Endodermal cell (in vitro differentiated cells): ENCODE data around the gene BTBD19. TPM values are rescaled to one million over a fixed set of nuclear protein-coding genes. Genes with fewer than 3 reads are reported as not detected.
A peak's percentile ranks its signal among the peaks of the same experiment; 100 is the strongest.

Source experiments
- DNase-seq: peaks from one replicate; pipeline ENCODE4 v3.0.0-alpha.2; 2017
- H3K27ac ChIP-seq: 2 replicates; pipeline ENCODE4 v1.5.1; 2013; ENCODE audit warnings: mild to moderate bottlenecking, low read depth, low read length, moderate library complexity
- H3K27me3 ChIP-seq: 2 replicates; pipeline ENCODE4 v1.6.1; 2013; ENCODE audit warnings: mild to moderate bottlenecking, low read length, moderate library complexity; ENCODE audit not compliant: insufficient read depth, control insufficient read depth, poor library complexity, severe bottlenecking
- H3K36me3 ChIP-seq: 2 replicates; pipeline ENCODE4 v1.7.0; 2013; ENCODE audit warnings: mild to moderate bottlenecking, low read length, moderate library complexity; ENCODE audit not compliant: control insufficient read depth, insufficient read depth
- H3K4me1 ChIP-seq: one replicate; pipeline ENCODE4 v1.7.0; 2013; ENCODE audit warnings: low read length; ENCODE audit not compliant: control insufficient read depth, insufficient read depth
- H3K4me3 ChIP-seq: 2 replicates; pipeline ENCODE4 v1.5.1; 2013; ENCODE audit warnings: mild to moderate bottlenecking, low read length, moderate library complexity
- H3K9ac ChIP-seq: 2 replicates; pipeline ENCODE4 v1.6.1; 2013; ENCODE audit warnings: mild to moderate bottlenecking, low read length, moderate library complexity; ENCODE audit not compliant: poor library complexity, severe bottlenecking; ENCODE audit errors: extremely low read depth
- H3K9me3 ChIP-seq: 2 replicates; pipeline ENCODE4 v1.6.1; 2013; ENCODE audit warnings: mild to moderate bottlenecking, low read length, moderate library complexity; ENCODE audit not compliant: control insufficient read depth
- H3K27ac Mint-ChIP-seq: 2 replicates; pipeline ENCODE4 v1.8.0; 2020; ENCODE audit warnings: mixed read lengths
- H3K27me3 Mint-ChIP-seq: 2 replicates; pipeline ENCODE4 v1.8.0; 2021; ENCODE audit warnings: mild to moderate bottlenecking, mixed read lengths; ENCODE audit not compliant: insufficient read depth
- H3K36me3 Mint-ChIP-seq: 2 replicates; pipeline ENCODE4 v1.8.0; 2020; ENCODE audit warnings: low read depth, mixed read lengths
- H3K4me1 Mint-ChIP-seq: 2 replicates; pipeline ENCODE4 v1.8.0; 2020; ENCODE audit warnings: mixed read lengths
- H3K4me3 Mint-ChIP-seq: 2 replicates; pipeline ENCODE4 v1.8.0; 2020; ENCODE audit warnings: mild to moderate bottlenecking, moderate library complexity, mixed read lengths
- H3K9me3 Mint-ChIP-seq: 2 replicates; pipeline ENCODE4 v1.8.0; 2020; ENCODE audit warnings: mild to moderate bottlenecking, mixed read lengths
- CTCF ChIP-seq: fragments of 200-600 bp; sonication (generic); conservative IDR thresholded peaks from 2 replicates; pipeline ENCODE4 v1.5.0; 2021; ENCODE audit warnings: antibody characterized with exemption, mild to moderate bottlenecking
- WGBS, 2 experiments: methylation state at CpG; one replicate each; pipeline versions ENCODE4 v1.1.5 to v1.1.7; 2013; ENCODE audit warnings: missing lambda C conversion rate in 2 of 2, mixed read lengths in 1 of 2; ENCODE audit not compliant: insufficient coverage in 1 of 2, insufficient read length in 1 of 2; 5-methylcytosine and 5-hydroxymethylcytosine counted together
- total RNA-seq, 2 donors: library from RNA; stranded (reverse); fragmentation: NEBNext Ultra II Directional in 1 of 2; extraction: Animal tissue kit (Norgen Biotek cat#: 25700) in 1 of 2; gene quantifications; 2 replicates in 1 of 2; 3 replicates in 1 of 2; pipeline ENCODE4 v1.2.1, GENCODE V29; 2021

The BTBD19 gene
- total RNA-seq, 2 donors from 2014 or later, result 7.4 to 7.9 TPM

GRCh38 chr1:44807364-44808062, 810 bp upstream of the BTBD19 start:
- peak; percentile 98 for DNase-seq
- no peaks in the 10 kb centered on the region for H3K9me3 Mint-ChIP-seq
- Histone ChIP-seq H3K9ac (peak overlapping the region; percentile 59), H3K27ac (peak overlapping the region; percentile 87), H3K4me1 (peaks cover 35% of the 10 kb centered on the region), H3K9me3 (no peaks in the 10 kb centered on the region), H3K27me3 (no peaks in the 10 kb centered on the region), H3K4me3 (no peak overlapping the region), H3K36me3 (peaks cover 27% of the 10 kb centered on the region)
- H3K27me3 Mint-ChIP-seq, result peaks cover 5% of the 10 kb centered on the region
- peak overlapping the region; percentile 51 for H3K4me3 Mint-ChIP-seq
- WGBS, 2 experiments, result 38 to 58% methylated on average over 8 to 16 of the region's 16 CpGs
- peaks cover 9% of the 10 kb centered on the region for H3K36me3 Mint-ChIP-seq
- H3K4me1 Mint-ChIP-seq, result peaks cover 33% of the 10 kb centered on the region
- no peak for TF ChIP-seq CTCF
- peak overlapping the region; percentile 99 for H3K27ac Mint-ChIP-seq

- WGBS, 2 experiments, result 43 to 79% methylated on average over 1 to 5 of the region's 6 CpGs
These were observed 905 bp downstream of the BTBD19 start for GRCh38 chr1:44808938-44809917.

More at GRCh38 chr1:44808938-44809917, 905 bp downstream of the BTBD19 start:
- H3K36me3 Mint-ChIP-seq, result peaks cover 5% of the 10 kb centered on the region
- peak overlapping the region; percentile 67 for H3K4me3 ChIP-seq
- H3K36me3 ChIP-seq, result peaks cover 13% of the 10 kb centered on the region
- peak overlapping the region; percentile 87 for H3K27ac ChIP-seq
- DNase-seq, result peak; percentile 67
- peaks cover 5% of the 10 kb centered on the region for H3K27me3 Mint-ChIP-seq
- peak overlapping the region; percentile 99 for H3K27ac Mint-ChIP-seq
- no peak for TF ChIP-seq CTCF
- peak overlapping the region; percentile 59 for H3K9ac ChIP-seq
- no peaks in the 10 kb centered on the region for H3K9me3 ChIP-seq
- H3K27me3 ChIP-seq, result no peaks in the 10 kb centered on the region
- no peaks in the 10 kb centered on the region for H3K9me3 Mint-ChIP-seq
- peaks cover 33% of the 10 kb centered on the region for H3K4me1 Mint-ChIP-seq
- H3K4me3 Mint-ChIP-seq, result peak overlapping the region; percentile 51
- H3K4me1 ChIP-seq, result peaks cover 32% of the 10 kb centered on the region
